MM.1S (cell line): ENCODE results near the gene VPS72.

Experiments used
- EZH2 ChIP-seq: fragments of 300-600 bp; sonication (generic); optimal IDR thresholded peaks from 2 replicates; pipeline ENCODE3; 2017; ENCODE audit warnings: low read depth, mild to moderate bottlenecking, antibody characterized with exemption, low read length, mixed read lengths
- TF ChIP-seq, protein P1 (sequence below): fragments of 300-600 bp; sonication (generic); IDR thresholded peaks from 2 replicates; pipeline ENCODE4 v1.5.1; 2016; ENCODE audit warnings: antibody characterized with exemption, low read length, mixed read lengths

DNA sequence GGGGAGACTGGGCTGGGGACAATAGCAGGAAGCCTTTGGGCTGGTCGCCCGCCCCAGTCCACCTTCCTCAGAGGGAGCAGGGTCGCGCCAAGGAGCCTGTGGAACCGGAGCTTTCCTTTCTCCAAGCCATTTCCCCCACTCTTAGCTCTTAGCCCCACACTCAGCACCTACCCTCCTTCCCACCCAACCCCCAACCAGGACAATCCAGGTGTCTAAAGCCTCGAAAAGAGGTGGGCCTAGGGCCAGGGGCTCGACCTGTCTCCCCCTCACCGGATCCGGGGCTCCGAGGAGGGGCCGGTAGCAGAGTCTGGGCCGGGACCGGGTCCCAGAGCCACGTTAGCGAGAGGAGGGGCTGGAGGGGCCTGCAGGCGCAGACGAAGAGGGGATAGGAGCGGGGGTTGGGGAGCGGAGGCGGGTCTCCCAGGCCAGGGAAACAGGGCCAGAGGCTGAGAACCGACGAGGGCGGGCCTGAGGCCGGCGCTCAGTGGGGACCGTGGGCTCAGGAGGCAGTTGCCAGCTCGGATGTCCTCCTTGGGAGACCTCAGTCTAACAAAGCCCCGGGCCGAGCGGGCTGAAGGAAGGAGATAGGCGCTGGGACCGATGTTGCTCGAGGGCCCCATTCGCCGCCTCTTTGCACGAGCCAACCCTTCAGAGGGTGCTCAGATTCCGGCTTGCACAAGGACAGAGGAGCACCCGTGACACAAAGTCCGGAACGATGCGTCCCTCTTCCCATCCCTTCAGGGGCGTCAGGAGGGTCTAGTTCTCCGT is 44.5 kb downstream of the VPS72 start:
- TF ChIP-seq, protein P1, sequence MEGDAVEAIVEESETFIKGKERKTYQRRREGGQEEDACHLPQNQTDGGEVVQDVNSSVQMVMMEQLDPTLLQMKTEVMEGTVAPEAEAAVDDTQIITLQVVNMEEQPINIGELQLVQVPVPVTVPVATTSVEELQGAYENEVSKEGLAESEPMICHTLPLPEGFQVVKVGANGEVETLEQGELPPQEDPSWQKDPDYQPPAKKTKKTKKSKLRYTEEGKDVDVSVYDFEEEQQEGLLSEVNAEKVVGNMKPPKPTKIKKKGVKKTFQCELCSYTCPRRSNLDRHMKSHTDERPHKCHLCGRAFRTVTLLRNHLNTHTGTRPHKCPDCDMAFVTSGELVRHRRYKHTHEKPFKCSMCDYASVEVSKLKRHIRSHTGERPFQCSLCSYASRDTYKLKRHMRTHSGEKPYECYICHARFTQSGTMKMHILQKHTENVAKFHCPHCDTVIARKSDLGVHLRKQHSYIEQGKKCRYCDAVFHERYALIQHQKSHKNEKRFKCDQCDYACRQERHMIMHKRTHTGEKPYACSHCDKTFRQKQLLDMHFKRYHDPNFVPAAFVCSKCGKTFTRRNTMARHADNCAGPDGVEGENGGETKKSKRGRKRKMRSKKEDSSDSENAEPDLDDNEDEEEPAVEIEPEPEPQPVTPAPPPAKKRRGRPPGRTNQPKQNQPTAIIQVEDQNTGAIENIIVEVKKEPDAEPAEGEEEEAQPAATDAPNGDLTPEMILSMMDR: no peak
- no peak for TF ChIP-seq EZH2
